HCT116 (cell line): ENCODE measurements around the gene CYP3A5. TPM values are rescaled to one million over a fixed set of nuclear protein-coding genes. Genes with fewer than 3 reads are reported as not detected.

Experiments used
- ATAC-seq: fragments of 200-7000 bp; cut with Tn5 transposase; 2 replicates; pipeline ENCODE4 v1.9.1; 2020; ENCODE audit warnings: mild to moderate bottlenecking, moderate library complexity
- BruUV-seq: library from RNA; stranded (reverse); fragments of 400-500 nt; replicated peaks from 2 replicates; lab custom pipeline; 2021; lab: Mats Ljungman, UMichigan
- CTCF ChIA-PET: fragments of 300-600 bp; sonication (Branson Sonifier 250); formaldehyde crosslinking; loops from one replicate; lab custom pipeline; 2021; ENCODE audit warnings: antibody characterized with exemption; lab: Charles Lee
- POLR2A ChIA-PET: fragments of 300-600, 350-600 bp; sonication (Branson Sonifier 250); formaldehyde crosslinking; loops from one replicate; lab custom pipeline; 2021; ENCODE audit warnings: antibody characterized with exemption; lab: Charles Lee
- RAD21 ChIA-PET, 2 experiments: fragments of 300-600 bp; sonication (Branson Sonifier 250); formaldehyde crosslinking; loops; one replicate each; lab custom pipeline; 2023; ENCODE audit warnings: low total read pairs in 2 of 2; ENCODE audit not compliant: uncharacterized antibody in 2 of 2, unreplicated experiment in 2 of 2, low non-redundant PET in 1 of 2; lab: Charles Lee
- DNase-seq: peaks from one replicate; pipeline ENCODE4 v3.0.0-alpha.2; 2010; ENCODE audit warnings: low read depth, low spot score
- H2AFZ ChIP-seq: fragments of 200-600 bp; shearing (Covaris generic), sonication (generic); 2 replicates; pipeline ENCODE4 v1.6.1; 2017; ENCODE audit warnings: low read depth, mixed run types, mixed read lengths, antibody characterized with exemption, low read length; ENCODE audit not compliant: poor library complexity, severe bottlenecking
- H3K27ac ChIP-seq: 2 replicates; pipeline ENCODE4 v1.5.1; 2012; ENCODE audit warnings: low read depth, low read length
- H3K27me3 ChIP-seq: fragments of 200-600 bp; sonication (generic); 2 replicates; pipeline ENCODE4 v1.6.1; 2016; ENCODE audit warnings: mixed run types, low read length, mixed read lengths; ENCODE audit not compliant: insufficient read depth
- H3K36me3 ChIP-seq, 2 experiments: fragments of 200-500 bp in 1 of 2; fragments of 200-600 bp in 1 of 2; sonication (Bioruptor generic) in 1 of 2; sonication (generic) in 1 of 2; 2 replicates each; pipeline versions ENCODE4 v1.5.1 to v1.6.1; 2014 to 2016; ENCODE audit warnings: low read length in 2 of 2, inconsistent platforms in 1 of 2, mixed read lengths in 1 of 2, mixed run types in 1 of 2; ENCODE audit not compliant: insufficient read depth in 2 of 2, control insufficient read depth in 1 of 2
- H3K4me1 ChIP-seq, 2 experiments: fragments of 200-600 bp in 1 of 2; sonication (generic) in 1 of 2; 2 replicates each; pipeline versions ENCODE4 v1.5.1 to v1.6.1; 2012 to 2017; ENCODE audit warnings: low read length in 2 of 2, inconsistent platforms in 1 of 2, mild to moderate bottlenecking in 1 of 2, mixed read lengths in 1 of 2, mixed run types in 1 of 2, moderate library complexity in 1 of 2; ENCODE audit not compliant: insufficient read depth in 2 of 2, control insufficient read depth in 1 of 2
- H3K4me2 ChIP-seq: fragments of 200-600 bp; sonication (generic); 2 replicates; pipeline ENCODE4 v1.6.1; 2017; ENCODE audit warnings: mixed run types, low read length, mixed read lengths
- H3K4me3 ChIP-seq, 2 experiments: fragments of 200-600 bp in 1 of 2; sonication (generic) in 1 of 2; replicated peaks in 1 of 2; 2 replicates each; pipeline ENCODE4 v1.5.1; 2011 to 2016; ENCODE audit warnings: low read length in 2 of 2, control low read depth in 1 of 2, low read depth in 1 of 2, mild to moderate bottlenecking in 1 of 2, mixed read lengths in 1 of 2, mixed run types in 1 of 2
- H3K79me2 ChIP-seq: fragments of 200-600 bp; sonication (generic); 2 replicates; pipeline ENCODE4 v1.6.1; 2017; ENCODE audit warnings: mild to moderate bottlenecking, mixed run types, low read length, moderate library complexity, mixed read lengths; ENCODE audit not compliant: insufficient read depth
- H3K9ac ChIP-seq: fragments of 200-600 bp; sonication (generic); 2 replicates; pipeline ENCODE4 v1.6.1; 2016; ENCODE audit warnings: low read length, mixed read lengths
- H3K9me2 ChIP-seq: fragments of 200-600 bp; sonication (generic), shearing (Covaris generic); 2 replicates; pipeline ENCODE4 v1.6.1; 2017; ENCODE audit warnings: mixed run types, mild to moderate bottlenecking, moderate library complexity; ENCODE audit not compliant: insufficient read depth
- H3K9me3 ChIP-seq, 2 experiments: fragments of 200-500 bp in 1 of 2; fragments of 200-600 bp in 1 of 2; sonication (Bioruptor generic) in 1 of 2; sonication (generic) in 1 of 2; 2 replicates each; pipeline ENCODE4 v1.6.1; 2014 to 2017; ENCODE audit warnings: low read length in 2 of 2, mixed read lengths in 2 of 2, inconsistent platforms in 1 of 2, low read depth in 1 of 2, mild to moderate bottlenecking in 1 of 2, mixed run types in 1 of 2, moderate library complexity in 1 of 2; ENCODE audit not compliant: control insufficient read depth in 1 of 2, insufficient read depth in 1 of 2
- H4K20me1 ChIP-seq: fragments of 200-600 bp; sonication (generic), shearing (Covaris generic); 2 replicates; pipeline ENCODE4 v1.6.1; 2017; ENCODE audit warnings: mixed run types, mild to moderate bottlenecking, moderate library complexity; ENCODE audit not compliant: insufficient read depth
- EGR1 ChIP-seq: IDR thresholded peaks from 2 replicates; pipeline ENCODE4 v1.6.1; 2012; ENCODE audit warnings: low read depth
- EZH2 ChIP-seq: fragments of 200-600 bp; sonication (generic); IDR thresholded peaks from 2 replicates; pipeline ENCODE4 v1.6.1; 2017; ENCODE audit warnings: antibody characterized with exemption, mixed run types
- FOSL1 ChIP-seq: IDR thresholded peaks from 2 replicates; pipeline ENCODE4 v1.6.1; 2012; ENCODE audit warnings: low read depth
- POLR2A ChIP-seq: IDR thresholded peaks from 2 replicates; pipeline ENCODE4 v1.7.0; 2011; ENCODE audit warnings: borderline replicate concordance; ENCODE audit not compliant: insufficient read depth, insufficient read length; ENCODE audit errors: extremely low read depth
- POLR2AphosphoS5 ChIP-seq: IDR thresholded peaks from 2 replicates; pipeline ENCODE4 v1.6.1; 2011; ENCODE audit warnings: mild to moderate bottlenecking, low read depth, low read length, moderate library complexity
- RAD21 ChIP-seq: IDR thresholded peaks from 2 replicates; pipeline ENCODE4 v1.6.1; 2012; ENCODE audit warnings: low read depth, mild to moderate bottlenecking
- SP1 ChIP-seq: IDR thresholded peaks from 2 replicates; pipeline ENCODE4 v1.6.1; 2012; ENCODE audit warnings: low read depth
- SRF ChIP-seq: IDR thresholded peaks from 2 replicates; pipeline ENCODE4 v1.6.1; 2012; ENCODE audit warnings: low read depth
- TCF7L2 ChIP-seq: IDR thresholded peaks from 2 replicates; pipeline ENCODE4 v1.7.0; 2011; ENCODE audit warnings: borderline replicate concordance, inconsistent platforms; ENCODE audit not compliant: insufficient read depth, insufficient read length; ENCODE audit errors: extremely low read depth
- YY1 ChIP-seq: IDR thresholded peaks from 2 replicates; pipeline ENCODE4 v1.6.1; 2011; ENCODE audit warnings: low read length, low read depth, moderate library complexity, mild to moderate bottlenecking; ENCODE audit not compliant: insufficient replicate concordance; ENCODE audit errors: extremely low read depth
- ZNF274 ChIP-seq: fragments of 200-500 bp; sonication (Bioruptor generic); IDR thresholded peaks from 2 replicates; pipeline ENCODE4 v1.6.1; 2014; ENCODE audit warnings: mild to moderate bottlenecking, low read depth, low read length, inconsistent platforms
- intact Hi-C: fragments of 100-400 bp; cut with micrococcal nuclease; formaldehyde crosslinking; loops from 2 replicates; pipeline ENCODE4 v1.10.0; 2022
- total RNA-seq: library from RNA; stranded (reverse); gene quantifications from one replicate; pipeline ENCODE4 v1.2.1, GENCODE V29; 2021; ENCODE audit not compliant: unreplicated experiment
- TF ChIP-seq, protein P1 (sequence below): IDR thresholded peaks from 2 replicates; pipeline ENCODE4 v1.6.1; 2012
- TF ChIP-seq, protein P2 (sequence below), 3 experiments: fragments of 200-600 bp in 1 of 3; sonication (generic) in 1 of 3; IDR thresholded peaks in 2 of 3; conservative IDR thresholded peaks in 1 of 3; 2 replicates each; pipeline ENCODE4 v1.5.1; 2012 to 2017; ENCODE audit warnings: low read depth in 2 of 3, low read length in 2 of 3, antibody characterized with exemption in 1 of 3, borderline replicate concordance in 1 of 3, control low read depth in 1 of 3, mild to moderate bottlenecking in 1 of 3, mixed read lengths in 1 of 3, mixed run types in 1 of 3, moderate library complexity in 1 of 3; ENCODE audit not compliant: insufficient read depth in 1 of 3
- TF ChIP-seq, protein P3 (sequence below): IDR thresholded peaks from 2 replicates; pipeline ENCODE4 v1.6.1; 2011; ENCODE audit warnings: mild to moderate bottlenecking, low read length, moderate library complexity; ENCODE audit not compliant: insufficient replicate concordance; ENCODE audit errors: extremely low read depth

CYP3A5 gene
- total RNA-seq, 1 experiment from 2014 or later = 1.5 TPM

DNA sequence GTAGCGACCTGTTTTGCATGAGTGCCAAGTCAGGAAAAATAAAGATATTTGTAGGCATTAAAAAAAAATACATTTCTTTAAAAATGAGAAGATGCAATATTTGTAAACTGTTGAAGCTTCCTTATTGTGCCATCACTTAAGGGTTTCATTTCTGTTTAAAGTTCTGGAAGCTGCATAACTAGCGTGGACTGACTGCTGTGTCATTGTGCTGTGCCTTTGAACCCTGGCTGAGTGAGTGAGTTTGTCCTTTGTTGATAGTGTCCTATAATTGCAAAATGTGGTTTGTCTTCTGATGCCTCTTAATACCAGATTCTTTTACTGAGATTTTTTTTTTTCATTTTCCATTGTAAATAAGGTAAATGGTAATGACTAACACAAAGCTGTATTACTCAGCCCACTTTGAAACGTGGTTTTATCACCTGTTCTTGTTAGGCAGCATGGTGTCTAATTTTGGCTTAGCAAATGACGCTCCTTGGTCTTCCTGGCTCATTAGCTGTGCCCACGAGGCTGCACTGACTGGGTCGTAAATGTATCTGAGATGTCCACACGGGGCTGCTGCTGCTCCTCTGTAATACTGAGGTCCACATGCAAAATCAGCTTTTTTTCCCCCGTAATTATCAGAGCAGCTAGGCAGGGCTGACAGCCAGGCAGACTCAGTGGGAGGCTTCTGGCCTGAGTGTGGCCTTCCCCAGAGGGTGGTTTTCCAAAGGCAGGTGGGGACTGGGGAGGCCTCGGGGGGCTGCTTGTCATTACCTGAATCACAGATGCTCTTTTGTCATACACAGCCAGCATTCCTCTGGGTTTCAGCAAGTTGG is 48.3 kb downstream of the CYP3A5 start:
- Histone ChIP-seq H3K4me2 (no peak overlapping the region), H3K27ac (no peak overlapping the region), H3K9me2 (no peaks in the 10 kb centered on the region), H3K79me2 (no peaks in the 10 kb centered on the region; the same call in 1 of the 2 replicates), H3K36me3 (peaks cover 15 to 35% of the 10 kb centered on the region in 2 experiments; a peak in 3 of 4 replicates), H3K27me3 (no peaks in the 10 kb centered on the region), H3K9ac (no peak overlapping the region), H3K4me3 (no peak overlapping the region), H2AFZ (no peak overlapping the region)
- ChIA-PET POLR2A (no interaction called here), RAD21 (no interaction called here), CTCF (interaction anchor here (1.1 kb wide), 2 partner anchors 288 to 359 kb away, joined by 3 to 4 read pairs; partner anchors contain the start of gene TRIM4)
- intact Hi-C loops = loop anchor here (10.0 kb wide), 1 partner anchor 203 kb away; no protein-coding TSS in a partner anchor
- BruUV-seq = no TSS peak
- TF ChIP-seq, protein P1, sequence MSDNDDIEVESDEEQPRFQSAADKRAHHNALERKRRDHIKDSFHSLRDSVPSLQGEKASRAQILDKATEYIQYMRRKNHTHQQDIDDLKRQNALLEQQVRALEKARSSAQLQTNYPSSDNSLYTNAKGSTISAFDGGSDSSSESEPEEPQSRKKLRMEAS = no peak
- TF ChIP-seq RAD21 = peak; percentile 67
- TF ChIP-seq, protein P2, sequence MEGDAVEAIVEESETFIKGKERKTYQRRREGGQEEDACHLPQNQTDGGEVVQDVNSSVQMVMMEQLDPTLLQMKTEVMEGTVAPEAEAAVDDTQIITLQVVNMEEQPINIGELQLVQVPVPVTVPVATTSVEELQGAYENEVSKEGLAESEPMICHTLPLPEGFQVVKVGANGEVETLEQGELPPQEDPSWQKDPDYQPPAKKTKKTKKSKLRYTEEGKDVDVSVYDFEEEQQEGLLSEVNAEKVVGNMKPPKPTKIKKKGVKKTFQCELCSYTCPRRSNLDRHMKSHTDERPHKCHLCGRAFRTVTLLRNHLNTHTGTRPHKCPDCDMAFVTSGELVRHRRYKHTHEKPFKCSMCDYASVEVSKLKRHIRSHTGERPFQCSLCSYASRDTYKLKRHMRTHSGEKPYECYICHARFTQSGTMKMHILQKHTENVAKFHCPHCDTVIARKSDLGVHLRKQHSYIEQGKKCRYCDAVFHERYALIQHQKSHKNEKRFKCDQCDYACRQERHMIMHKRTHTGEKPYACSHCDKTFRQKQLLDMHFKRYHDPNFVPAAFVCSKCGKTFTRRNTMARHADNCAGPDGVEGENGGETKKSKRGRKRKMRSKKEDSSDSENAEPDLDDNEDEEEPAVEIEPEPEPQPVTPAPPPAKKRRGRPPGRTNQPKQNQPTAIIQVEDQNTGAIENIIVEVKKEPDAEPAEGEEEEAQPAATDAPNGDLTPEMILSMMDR (IDR thresholded peaks at IDR 0.05 in 2 of 3, conservative IDR thresholded peaks at IDR 0.05 in 1 of 3; ENCODE audit: borderline replicate concordance in 1 of 3, insufficient read depth in 1 of 3, low read depth in 2 of 3, low read length in 2 of 3) = peak in 2 of 3 experiments; percentile 21 to 26; a peak in 3 of 6 replicates
- TF ChIP-seq, all 23 proteins: peak for 2
- peaks cover 7% of the 10 kb centered on the region; the same call in 1 of the 2 replicates for H4K20me1 ChIP-seq
- H3K9me3 ChIP-seq = no peaks in the 10 kb centered on the region
- ATAC-seq (peak; percentile 54; the same call in 1 of the 2 replicates), DNase-seq (no peak)
- H3K4me1 ChIP-seq = no peaks in the 10 kb centered on the region

DNA sequence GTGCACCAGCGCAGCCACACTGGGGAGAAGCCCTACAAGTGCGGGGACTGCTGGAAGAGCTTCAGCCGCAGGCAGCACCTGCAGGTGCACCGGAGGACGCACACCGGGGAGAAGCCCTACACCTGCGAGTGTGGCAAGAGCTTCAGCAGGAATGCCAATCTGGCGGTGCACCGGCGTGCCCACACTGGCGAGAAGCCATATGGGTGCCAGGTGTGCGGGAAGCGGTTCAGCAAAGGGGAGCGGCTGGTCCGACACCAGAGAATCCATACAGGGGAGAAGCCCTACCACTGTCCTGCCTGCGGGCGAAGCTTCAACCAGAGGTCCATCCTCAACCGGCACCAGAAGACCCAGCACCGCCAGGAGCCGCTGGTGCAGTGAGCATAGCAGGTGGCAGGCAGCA is 50.2 kb downstream of the CYP3A5 start:
- Histone ChIP-seq H3K4me3 (no peak overlapping the region), H3K27ac (no peak overlapping the region), H3K27me3 (no peaks in the 10 kb centered on the region), H3K9me3 (no peaks in the 10 kb centered on the region), H2AFZ (no peak overlapping the region), H3K9me2 (no peaks in the 10 kb centered on the region), H3K36me3 (peaks cover 29 to 45% of the 10 kb centered on the region in 2 experiments; a peak in 3 of 4 replicates), H3K4me2 (no peak overlapping the region), H4K20me1 (peaks cover 7% of the 10 kb centered on the region; the same call in 1 of the 2 replicates), H3K9ac (no peak overlapping the region), H3K4me1 (no peaks in the 10 kb centered on the region), H3K79me2 (peaks cover 13% of the 10 kb centered on the region)
- CTCF ChIA-PET = no interaction called here
- DNase-seq (no peak), ATAC-seq (no peak)
- BruUV-seq = no TSS peak
- RAD21 ChIA-PET = no interaction called here
- POLR2A ChIA-PET = no interaction called here
- intact Hi-C loops = loop anchor here (10.0 kb wide), 1 partner anchor 205 kb away; no protein-coding TSS in a partner anchor
- TF ChIP-seq SP1 (no peak), SRF (no peak), POLR2A (no peak), POLR2AphosphoS5 (no peak), YY1 (no peak), TCF7L2 (no peak), EZH2 (no peak), FOSL1 (no peak), RAD21 (no peak), ZNF274 (no peak), EGR1 (no peak)
- TF ChIP-seq, protein P3, sequence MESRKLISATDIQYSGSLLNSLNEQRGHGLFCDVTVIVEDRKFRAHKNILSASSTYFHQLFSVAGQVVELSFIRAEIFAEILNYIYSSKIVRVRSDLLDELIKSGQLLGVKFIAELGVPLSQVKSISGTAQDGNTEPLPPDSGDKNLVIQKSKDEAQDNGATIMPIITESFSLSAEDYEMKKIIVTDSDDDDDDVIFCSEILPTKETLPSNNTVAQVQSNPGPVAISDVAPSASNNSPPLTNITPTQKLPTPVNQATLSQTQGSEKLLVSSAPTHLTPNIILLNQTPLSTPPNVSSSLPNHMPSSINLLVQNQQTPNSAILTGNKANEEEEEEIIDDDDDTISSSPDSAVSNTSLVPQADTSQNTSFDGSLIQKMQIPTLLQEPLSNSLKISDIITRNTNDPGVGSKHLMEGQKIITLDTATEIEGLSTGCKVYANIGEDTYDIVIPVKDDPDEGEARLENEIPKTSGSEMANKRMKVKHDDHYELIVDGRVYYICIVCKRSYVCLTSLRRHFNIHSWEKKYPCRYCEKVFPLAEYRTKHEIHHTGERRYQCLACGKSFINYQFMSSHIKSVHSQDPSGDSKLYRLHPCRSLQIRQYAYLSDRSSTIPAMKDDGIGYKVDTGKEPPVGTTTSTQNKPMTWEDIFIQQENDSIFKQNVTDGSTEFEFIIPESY = no peak
